OCI-LY1 (cell line): ENCODE data around the gene CRYM.

Experiments used
- EZH2 ChIP-seq: fragments of 200-600 bp; sonication (generic), shearing (Covaris generic); IDR thresholded peaks from 2 replicates; pipeline ENCODE4 v1.8.0; 2017; ENCODE audit warnings: borderline replicate concordance, mixed run types, mild to moderate bottlenecking, antibody characterized with exemption, low read length, moderate library complexity, mixed read lengths
- TF ChIP-seq, protein P1 (sequence below): fragments of 200-600 bp; sonication (generic), shearing (Covaris generic); IDR thresholded peaks from 2 replicates; pipeline ENCODE4 v1.5.1; 2017; ENCODE audit warnings: mild to moderate bottlenecking, antibody characterized with exemption, low read length, moderate library complexity, mixed read lengths

- no peak for TF ChIP-seq EZH2
- TF ChIP-seq, protein P1, sequence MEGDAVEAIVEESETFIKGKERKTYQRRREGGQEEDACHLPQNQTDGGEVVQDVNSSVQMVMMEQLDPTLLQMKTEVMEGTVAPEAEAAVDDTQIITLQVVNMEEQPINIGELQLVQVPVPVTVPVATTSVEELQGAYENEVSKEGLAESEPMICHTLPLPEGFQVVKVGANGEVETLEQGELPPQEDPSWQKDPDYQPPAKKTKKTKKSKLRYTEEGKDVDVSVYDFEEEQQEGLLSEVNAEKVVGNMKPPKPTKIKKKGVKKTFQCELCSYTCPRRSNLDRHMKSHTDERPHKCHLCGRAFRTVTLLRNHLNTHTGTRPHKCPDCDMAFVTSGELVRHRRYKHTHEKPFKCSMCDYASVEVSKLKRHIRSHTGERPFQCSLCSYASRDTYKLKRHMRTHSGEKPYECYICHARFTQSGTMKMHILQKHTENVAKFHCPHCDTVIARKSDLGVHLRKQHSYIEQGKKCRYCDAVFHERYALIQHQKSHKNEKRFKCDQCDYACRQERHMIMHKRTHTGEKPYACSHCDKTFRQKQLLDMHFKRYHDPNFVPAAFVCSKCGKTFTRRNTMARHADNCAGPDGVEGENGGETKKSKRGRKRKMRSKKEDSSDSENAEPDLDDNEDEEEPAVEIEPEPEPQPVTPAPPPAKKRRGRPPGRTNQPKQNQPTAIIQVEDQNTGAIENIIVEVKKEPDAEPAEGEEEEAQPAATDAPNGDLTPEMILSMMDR = no peak
These were observed 6.3 kb upstream of the CRYM start for GRCh38 chr16:21284414-21284813.
